GM12874 (cell line): ENCODE measurements around the gene BBC3.

ENCODE experiments used
- CTCF ChIP-seq: IDR thresholded peaks from 2 replicates; pipeline ENCODE4 v1.5.1; 2011; ENCODE audit warnings: low read depth, mild to moderate bottlenecking, control low read depth, low read length, moderate library complexity; ENCODE audit not compliant: insufficient read depth

Gene BBC3

GRCh38 chr19:47187335-47187655, 43.7 kb downstream of the BBC3 start:
- TF ChIP-seq CTCF: no peak

GRCh38 chr19:47186446-47187334, 44.3 kb downstream of the BBC3 start:
- no peak for TF ChIP-seq CTCF

GRCh38 chr19:47183601-47184000, 47.4 kb downstream of the BBC3 start:
- no peak for TF ChIP-seq CTCF

GRCh38 chr19:47179653-47180310, 51.2 kb downstream of the BBC3 start:
- no peak for TF ChIP-seq CTCF

- no peak for TF ChIP-seq CTCF
Measured at GRCh38 chr19:47176627-47177090, 54.3 kb downstream of the BBC3 start.

- TF ChIP-seq CTCF: no peak
Measured at GRCh38 chr19:47176071-47176626, 54.9 kb downstream of the BBC3 start.

GRCh38 chr19:47172666-47173455, 58.1 kb downstream of the BBC3 start:
- TF ChIP-seq CTCF: no peak
